PC-9 (cell line): Measurements from ENCODE around the gene ADGRD1.

Experiments used
- EZH2 ChIP-seq: fragments of 200-600 bp; sonication (generic); IDR thresholded peaks from 2 replicates; pipeline ENCODE4 v1.8.0; 2017; ENCODE audit warnings: antibody characterized with exemption, low read depth
- TF ChIP-seq, protein P1 (sequence below): fragments of 200-600 bp; sonication (generic); conservative IDR thresholded peaks from 2 replicates; pipeline ENCODE4 v1.6.1; 2017; ENCODE audit warnings: mixed run types, antibody characterized with exemption, mild to moderate bottlenecking, moderate library complexity

DNA sequence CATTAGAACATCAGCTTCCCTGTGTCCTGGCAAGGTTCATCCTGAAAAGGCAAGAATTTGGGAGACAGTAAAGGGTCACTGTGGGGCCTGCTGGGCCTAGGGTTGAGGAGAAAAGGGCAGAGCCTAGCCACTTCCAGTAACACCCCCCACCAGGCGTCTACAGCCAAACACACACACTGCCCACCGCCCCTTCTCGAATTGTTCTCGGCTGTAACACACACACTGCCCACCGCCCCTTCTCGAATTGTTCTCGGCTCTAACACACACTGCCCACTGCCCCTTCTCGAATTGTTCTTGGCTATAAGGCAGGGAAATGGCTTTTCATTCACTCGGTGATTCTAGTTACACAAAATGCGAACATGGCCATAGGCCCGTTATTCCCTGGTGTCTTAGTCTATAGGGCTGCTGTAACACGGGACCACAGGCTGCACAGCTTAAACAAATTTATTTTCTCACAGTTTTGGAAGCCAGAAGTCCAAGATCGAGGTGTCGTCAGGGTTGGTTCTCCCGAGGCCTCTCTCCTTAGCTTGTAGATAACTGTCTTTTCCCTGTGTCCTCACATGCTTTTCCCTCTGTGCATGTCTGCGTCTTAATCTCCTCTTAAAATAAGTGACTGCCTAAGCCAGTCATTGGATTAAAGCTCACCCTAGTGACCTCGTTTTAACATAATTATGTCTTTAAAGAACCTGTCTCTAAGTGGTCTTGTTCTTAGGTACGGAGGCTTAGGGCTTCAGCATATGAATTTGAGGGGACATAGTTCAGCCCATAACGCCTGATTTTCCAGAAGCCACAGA is 171.0 kb downstream of the ADGRD1 start:
- TF ChIP-seq, protein P1, sequence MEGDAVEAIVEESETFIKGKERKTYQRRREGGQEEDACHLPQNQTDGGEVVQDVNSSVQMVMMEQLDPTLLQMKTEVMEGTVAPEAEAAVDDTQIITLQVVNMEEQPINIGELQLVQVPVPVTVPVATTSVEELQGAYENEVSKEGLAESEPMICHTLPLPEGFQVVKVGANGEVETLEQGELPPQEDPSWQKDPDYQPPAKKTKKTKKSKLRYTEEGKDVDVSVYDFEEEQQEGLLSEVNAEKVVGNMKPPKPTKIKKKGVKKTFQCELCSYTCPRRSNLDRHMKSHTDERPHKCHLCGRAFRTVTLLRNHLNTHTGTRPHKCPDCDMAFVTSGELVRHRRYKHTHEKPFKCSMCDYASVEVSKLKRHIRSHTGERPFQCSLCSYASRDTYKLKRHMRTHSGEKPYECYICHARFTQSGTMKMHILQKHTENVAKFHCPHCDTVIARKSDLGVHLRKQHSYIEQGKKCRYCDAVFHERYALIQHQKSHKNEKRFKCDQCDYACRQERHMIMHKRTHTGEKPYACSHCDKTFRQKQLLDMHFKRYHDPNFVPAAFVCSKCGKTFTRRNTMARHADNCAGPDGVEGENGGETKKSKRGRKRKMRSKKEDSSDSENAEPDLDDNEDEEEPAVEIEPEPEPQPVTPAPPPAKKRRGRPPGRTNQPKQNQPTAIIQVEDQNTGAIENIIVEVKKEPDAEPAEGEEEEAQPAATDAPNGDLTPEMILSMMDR, result no peak
- TF ChIP-seq EZH2, result no peak
